ENCODE results near the gene KLHL22.

- TF ChIP-seq, protein P1, sequence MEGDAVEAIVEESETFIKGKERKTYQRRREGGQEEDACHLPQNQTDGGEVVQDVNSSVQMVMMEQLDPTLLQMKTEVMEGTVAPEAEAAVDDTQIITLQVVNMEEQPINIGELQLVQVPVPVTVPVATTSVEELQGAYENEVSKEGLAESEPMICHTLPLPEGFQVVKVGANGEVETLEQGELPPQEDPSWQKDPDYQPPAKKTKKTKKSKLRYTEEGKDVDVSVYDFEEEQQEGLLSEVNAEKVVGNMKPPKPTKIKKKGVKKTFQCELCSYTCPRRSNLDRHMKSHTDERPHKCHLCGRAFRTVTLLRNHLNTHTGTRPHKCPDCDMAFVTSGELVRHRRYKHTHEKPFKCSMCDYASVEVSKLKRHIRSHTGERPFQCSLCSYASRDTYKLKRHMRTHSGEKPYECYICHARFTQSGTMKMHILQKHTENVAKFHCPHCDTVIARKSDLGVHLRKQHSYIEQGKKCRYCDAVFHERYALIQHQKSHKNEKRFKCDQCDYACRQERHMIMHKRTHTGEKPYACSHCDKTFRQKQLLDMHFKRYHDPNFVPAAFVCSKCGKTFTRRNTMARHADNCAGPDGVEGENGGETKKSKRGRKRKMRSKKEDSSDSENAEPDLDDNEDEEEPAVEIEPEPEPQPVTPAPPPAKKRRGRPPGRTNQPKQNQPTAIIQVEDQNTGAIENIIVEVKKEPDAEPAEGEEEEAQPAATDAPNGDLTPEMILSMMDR (conservative IDR thresholded peaks at IDR 0.05; ENCODE audit: low read depth, low read length) = no peak
- no peak for TF ChIP-seq EZH2 (IDR thresholded peaks at IDR 0.05; ENCODE audit: borderline replicate concordance, low read depth, low read length, poor library complexity, severe bottlenecking)
Observed at GRCh38 chr22:20434773-20435172, 60.8 kb downstream of the KLHL22 start.
